IMR-90 (cell line): ENCODE results near the gene AHSA1.

Experiments
- CEBPB ChIP-seq: IDR thresholded peaks from 2 replicates; pipeline ENCODE4 v1.6.1; 2012; ENCODE audit warnings: low read depth, low read length, improper control_type of control experiment
- CTCF ChIP-seq: conservative IDR thresholded peaks from 2 replicates; pipeline ENCODE4 v1.5.1; 2012; ENCODE audit warnings: mild to moderate bottlenecking, low read depth, low read length, improper control_type of control experiment
- POLR2A ChIP-seq: IDR thresholded peaks from 2 replicates; pipeline ENCODE4 v1.6.1; 2012; ENCODE audit warnings: mild to moderate bottlenecking, low read depth, low read length

GRCh38 chr14:77457115-77457521 lies 775 bp upstream of the AHSA1 start:
- no peak for TF ChIP-seq CTCF
- TF ChIP-seq CEBPB, result no peak
- TF ChIP-seq POLR2A, result no peak; the same call in 1 of the 2 replicates
